H9 (cell line): Measurements from ENCODE around the gene LNP1. TPM values are rescaled to one million over a fixed set of nuclear protein-coding genes. Genes with fewer than 3 reads are reported as not detected.

Experiments used
- DNase-seq: peaks from one replicate; pipeline ENCODE4 v3.0.0-alpha.2; 2017
- H2AFZ ChIP-seq: one replicate; pipeline ENCODE4 v1.6.1; 2013; ENCODE audit warnings: mild to moderate bottlenecking, low read length, control low read depth, moderate library complexity
- H2AK5ac ChIP-seq: 2 replicates; pipeline ENCODE4 v1.6.1; 2013; ENCODE audit warnings: low read length, control low read depth, mixed read lengths; ENCODE audit not compliant: insufficient read length
- H2BK120ac ChIP-seq: one replicate; pipeline ENCODE4 v1.6.1; 2013; ENCODE audit warnings: low read depth, mild to moderate bottlenecking, low read length, control low read depth, inconsistent platforms; ENCODE audit not compliant: poor library complexity, severe bottlenecking
- H2BK12ac ChIP-seq: 2 replicates; pipeline ENCODE4 v1.6.1; 2013; ENCODE audit warnings: low read length, control low read depth, mixed read lengths, low read depth; ENCODE audit not compliant: insufficient read length
- H2BK15ac ChIP-seq: 2 replicates; pipeline ENCODE4 v1.6.1; 2013; ENCODE audit warnings: low read depth, low read length, control low read depth
- H2BK20ac ChIP-seq: one replicate; pipeline ENCODE4 v1.6.1; 2013; ENCODE audit warnings: low read depth, mild to moderate bottlenecking, low read length, control low read depth, inconsistent platforms; ENCODE audit not compliant: poor library complexity, severe bottlenecking
- H2BK5ac ChIP-seq: 2 replicates; pipeline ENCODE4 v1.6.1; 2013; ENCODE audit warnings: low read length, control low read depth, mixed read lengths; ENCODE audit not compliant: insufficient read length
- H3K14ac ChIP-seq: 2 replicates; pipeline ENCODE4 v1.6.1; 2013; ENCODE audit warnings: low read length, control low read depth; ENCODE audit not compliant: insufficient read depth
- H3K18ac ChIP-seq: 2 replicates; pipeline ENCODE4 v1.6.1; 2013; ENCODE audit warnings: low read depth, mild to moderate bottlenecking, mixed read lengths, low read length, control low read depth; ENCODE audit not compliant: insufficient read length
- H3K23ac ChIP-seq: 2 replicates; pipeline ENCODE4 v1.6.1; 2013; ENCODE audit warnings: low read length, control low read depth, mixed read lengths, low read depth; ENCODE audit not compliant: insufficient read length
- H3K23me2 ChIP-seq: 2 replicates; pipeline ENCODE4 v1.6.1; 2013; ENCODE audit warnings: low read depth, mild to moderate bottlenecking, mixed read lengths, low read length, control low read depth; ENCODE audit not compliant: insufficient read length, poor library complexity, severe bottlenecking
- H3K27ac ChIP-seq: 2 replicates; pipeline ENCODE4 v1.5.1; 2013; ENCODE audit warnings: low read length, control low read depth, mixed read lengths, low read depth; ENCODE audit not compliant: insufficient read length
- H3K27me3 ChIP-seq: 2 replicates; pipeline ENCODE4 v1.6.1; 2013; ENCODE audit warnings: low read length, control low read depth, inconsistent platforms; ENCODE audit not compliant: insufficient read depth
- H3K4ac ChIP-seq: 2 replicates; pipeline ENCODE4 v1.6.1; 2013; ENCODE audit warnings: low read depth, mild to moderate bottlenecking, control low read depth, inconsistent platforms, low read length, moderate library complexity
- H3K4me1 ChIP-seq: 2 replicates; pipeline ENCODE4 v1.6.1; 2013; ENCODE audit warnings: low read length, control low read depth, inconsistent platforms; ENCODE audit not compliant: insufficient read depth
- H3K4me2 ChIP-seq: 2 replicates; pipeline ENCODE4 v1.6.1; 2013; ENCODE audit warnings: low read length, control low read depth, mixed read lengths; ENCODE audit not compliant: insufficient read length, insufficient read depth
- H3K56ac ChIP-seq: 2 replicates; pipeline ENCODE4 v1.6.1; 2013; ENCODE audit warnings: low read depth, mild to moderate bottlenecking, mixed read lengths, low read length, control low read depth; ENCODE audit not compliant: insufficient read length
- H3K79me1 ChIP-seq: 2 replicates; pipeline ENCODE4 v1.6.1; 2013; ENCODE audit warnings: low read depth, mild to moderate bottlenecking, moderate library complexity, low read length, control low read depth, inconsistent platforms; ENCODE audit not compliant: insufficient read depth, poor library complexity, severe bottlenecking
- H3K79me2 ChIP-seq: 2 replicates; pipeline ENCODE4 v1.6.1; 2013; ENCODE audit warnings: low read length, control low read depth, inconsistent platforms; ENCODE audit not compliant: insufficient read depth
- H3K9ac ChIP-seq: 2 replicates; pipeline ENCODE4 v1.6.1; 2013; ENCODE audit warnings: low read length, control low read depth, mixed read lengths; ENCODE audit not compliant: insufficient read length; ENCODE audit errors: extremely low read depth
- H3K9me3 ChIP-seq: one replicate; pipeline ENCODE4 v1.6.1; 2013; ENCODE audit warnings: low read depth, low read length, inconsistent platforms; ENCODE audit not compliant: control insufficient read depth
- H3T11ph ChIP-seq: one replicate; pipeline ENCODE4 v1.6.1; 2013; ENCODE audit warnings: mild to moderate bottlenecking, low read length, control low read depth, inconsistent platforms
- H4K20me1 ChIP-seq: one replicate; pipeline ENCODE4 v1.6.1; 2013; ENCODE audit not compliant: control insufficient read depth, insufficient read length, insufficient read depth
- H4K5ac ChIP-seq: 2 replicates; pipeline ENCODE4 v1.6.1; 2013; ENCODE audit warnings: low read depth, mild to moderate bottlenecking, mixed read lengths, low read length, control low read depth; ENCODE audit not compliant: insufficient read length
- H4K8ac ChIP-seq: replicated peaks from 2 replicates; pipeline ENCODE4 v1.6.1; 2013; ENCODE audit warnings: low read length, control low read depth, mixed read lengths, low read depth; ENCODE audit not compliant: insufficient read length
- H4K91ac ChIP-seq: 2 replicates; pipeline ENCODE4 v1.6.1; 2013; ENCODE audit warnings: low read depth, mild to moderate bottlenecking, moderate library complexity, mixed read lengths, low read length, control low read depth; ENCODE audit not compliant: insufficient read length
- H3K27ac Mint-ChIP-seq, 3 experiments: 2 replicates in 2 of 3; 3 replicates in 1 of 3; pipeline ENCODE4 v1.8.0; 2020 to 2021; ENCODE audit warnings: mixed read lengths in 3 of 3, mild to moderate bottlenecking in 1 of 3, moderate library complexity in 1 of 3
- H3K27me3 Mint-ChIP-seq: 2 replicates; pipeline ENCODE4 v1.8.0; 2021; ENCODE audit warnings: low read depth, mild to moderate bottlenecking, moderate library complexity, mixed read lengths
- H3K36me3 Mint-ChIP-seq, 3 experiments: 2 replicates in 2 of 3; 3 replicates in 1 of 3; pipeline ENCODE4 v1.8.0; 2020 to 2021; ENCODE audit warnings: low read depth in 3 of 3, mixed read lengths in 3 of 3; ENCODE audit not compliant: insufficient read depth in 1 of 3
- H3K4me1 Mint-ChIP-seq, 2 experiments: 2 replicates each; pipeline ENCODE4 v1.8.0; 2020; ENCODE audit warnings: mixed read lengths in 2 of 2
- H3K4me3 Mint-ChIP-seq, 2 experiments: 2 replicates in 1 of 2; 3 replicates in 1 of 2; pipeline ENCODE4 v1.8.0; 2020 to 2021; ENCODE audit warnings: mild to moderate bottlenecking in 2 of 2, mixed read lengths in 2 of 2, moderate library complexity in 1 of 2
- H3K9me3 Mint-ChIP-seq, 2 experiments: 2 replicates in 1 of 2; 3 replicates in 1 of 2; pipeline ENCODE4 v1.8.0; 2020; ENCODE audit warnings: mild to moderate bottlenecking in 2 of 2, mixed read lengths in 2 of 2, moderate library complexity in 1 of 2
- CTCF ChIP-seq: fragments of 200-600 bp; sonication (generic); conservative IDR thresholded peaks from 3 replicates; pipeline ENCODE4 v1.8.0; 2021; ENCODE audit warnings: antibody characterized with exemption, mild to moderate bottlenecking
- WGBS: extraction: QIAGEN DNeasy Blood & Tissue Kit; methylation state at CpG from one replicate; pipeline ENCODE4 v1.1.7; 2013; ENCODE audit warnings: missing lambda C conversion rate, low lambda C conversion rate, mixed read lengths; ENCODE audit not compliant: insufficient read length; ENCODE audit errors: extremely low coverage; 5-methylcytosine and 5-hydroxymethylcytosine counted together
- total RNA-seq: library from RNA; stranded (reverse); gene quantifications from 2 replicates; pipeline ENCODE4 v1.2.1, GENCODE V29; 2021

Gene LNP1
- total RNA-seq, 1 experiment from 2014 or later: 4.1 TPM

DNA sequence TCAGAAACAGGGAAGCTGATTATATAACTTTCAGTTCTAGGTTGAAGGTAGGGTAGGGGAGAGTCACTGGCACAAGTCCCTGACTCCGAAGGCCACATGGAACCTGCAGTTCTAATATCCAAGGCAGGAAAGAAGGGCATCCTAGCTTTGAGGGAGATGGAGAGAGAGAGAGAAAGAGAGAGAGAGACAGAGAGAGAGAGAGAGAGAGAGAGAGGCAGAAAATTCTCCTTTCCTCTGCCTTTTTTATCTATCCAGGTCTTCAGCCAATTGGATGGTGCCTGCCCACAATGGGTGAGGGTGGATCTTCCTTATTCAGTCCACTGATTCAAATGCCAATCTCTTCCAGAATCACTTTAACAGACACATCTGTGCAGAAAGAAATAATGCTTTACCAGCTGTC lies 55.4 kb downstream of the LNP1 start:
- H3K4me3 Mint-ChIP-seq: no peak overlapping the region
- no peak overlapping the region for H4K5ac ChIP-seq
- H3K18ac ChIP-seq: no peak overlapping the region
- H3K27me3 ChIP-seq: no peaks in the 10 kb centered on the region
- no peaks in the 10 kb centered on the region for H3K27me3 Mint-ChIP-seq
- no peaks in the 10 kb centered on the region for H3K9me3 ChIP-seq
- TF ChIP-seq CTCF: no peak
- no peak overlapping the region for H2BK20ac ChIP-seq
- H3K79me1 ChIP-seq: no peaks in the 10 kb centered on the region
- peaks cover 7 to 14% of the 10 kb centered on the region in 2 experiments; a peak in 3 of 5 replicates for H3K9me3 Mint-ChIP-seq
- no peak overlapping the region for H3T11ph ChIP-seq
- H4K91ac ChIP-seq: no peak overlapping the region
- no peak overlapping the region for H3K56ac ChIP-seq
- peaks cover 14 to 47% (median 19%) of the 10 kb centered on the region in 3 experiments for H3K36me3 Mint-ChIP-seq
- no peak overlapping the region for H4K8ac ChIP-seq
- no peak overlapping the region for H3K27ac Mint-ChIP-seq
- H3K4ac ChIP-seq: no peak overlapping the region
- no peak overlapping the region for H2AK5ac ChIP-seq
- H3K23ac ChIP-seq: no peak overlapping the region
- H2AFZ ChIP-seq: no peak overlapping the region
- no peak overlapping the region for H2BK15ac ChIP-seq
- no peak for DNase-seq
- no CpG with 5 or more reads among the region's 1 CpG for WGBS
- no peak overlapping the region for H2BK5ac ChIP-seq
- H3K79me2 ChIP-seq: no peaks in the 10 kb centered on the region
- H3K9ac ChIP-seq: no peak overlapping the region
- no peak overlapping the region for H2BK12ac ChIP-seq
- no peaks in the 10 kb centered on the region for H3K23me2 ChIP-seq
- H3K14ac ChIP-seq: no peak overlapping the region
- H2BK120ac ChIP-seq: no peak overlapping the region
- no peak overlapping the region for H3K4me2 ChIP-seq
- no peaks in the 10 kb centered on the region for H4K20me1 ChIP-seq
- no peaks in the 10 kb centered on the region for H3K4me1 ChIP-seq
- H3K27ac ChIP-seq: no peak overlapping the region
- peaks cover 10 to 13% of the 10 kb centered on the region in 2 experiments for H3K4me1 Mint-ChIP-seq
